Stomach smooth muscle (tissue), 2 donors: Measurements from ENCODE around the gene SPRTN.

Experiments used
- H3K27ac ChIP-seq: one replicate; pipeline ENCODE4 v1.7.0; 2013; ENCODE audit warnings: mild to moderate bottlenecking, low read length, inconsistent platforms
- H3K27me3 ChIP-seq, 2 donors: one replicate each; pipeline ENCODE4 v1.7.0; 2013; ENCODE audit warnings: low read length in 2 of 2; ENCODE audit not compliant: insufficient read depth in 2 of 2, control insufficient read depth in 1 of 2
- H3K36me3 ChIP-seq, 2 donors: one replicate each; pipeline ENCODE4 v1.7.0; 2013; ENCODE audit warnings: low read length in 2 of 2; ENCODE audit not compliant: control insufficient read depth in 2 of 2, insufficient read depth in 2 of 2
- H3K4me1 ChIP-seq: one replicate; pipeline ENCODE4 v1.7.0; 2013; ENCODE audit warnings: low read length; ENCODE audit not compliant: control insufficient read depth, insufficient read depth
- H3K4me3 ChIP-seq, 2 donors: one replicate each; pipeline ENCODE4 v1.7.0; 2013; ENCODE audit warnings: low read length in 2 of 2
- H3K9ac ChIP-seq, 2 donors: one replicate each; pipeline ENCODE4 v1.7.0; 2013; ENCODE audit warnings: low read length in 2 of 2, mild to moderate bottlenecking in 1 of 2
- H3K9me3 ChIP-seq, 2 donors: one replicate each; pipeline ENCODE4 v1.7.0; 2013; ENCODE audit warnings: low read length in 2 of 2; ENCODE audit not compliant: control insufficient read depth in 2 of 2
- donor health status: healthy.
- donor health status: Pancreatic carcinoma.

Gene SPRTN

DNA sequence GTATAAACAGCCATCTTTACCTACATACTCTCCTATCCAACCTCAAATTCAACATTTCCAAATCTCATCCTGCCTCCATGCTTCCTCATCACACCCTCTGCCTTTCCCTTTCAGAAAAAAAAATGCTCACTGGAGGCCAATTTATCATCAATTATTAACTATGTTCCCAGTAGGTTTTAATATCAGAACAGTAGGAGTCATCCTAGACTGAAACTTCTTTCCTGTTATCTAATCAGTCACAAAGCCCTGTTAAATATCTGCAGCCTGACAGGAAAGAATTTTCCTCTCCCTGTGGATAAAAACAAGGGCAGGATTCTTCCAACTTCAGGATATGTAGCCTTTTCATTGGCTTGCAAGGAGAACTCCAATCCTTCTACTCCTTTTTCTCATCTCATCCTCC, 55.6 kb downstream of the SPRTN start:
- H3K36me3 ChIP-seq, result no peaks in the 10 kb centered on the region
- H3K4me1 ChIP-seq, result peaks cover 12% of the 10 kb centered on the region
- no peak overlapping the region for H3K4me3 ChIP-seq
- H3K9me3 ChIP-seq, result no peaks in the 10 kb centered on the region
- H3K27ac ChIP-seq, result no peak overlapping the region
- no peak overlapping the region for H3K9ac ChIP-seq
- no peaks in the 10 kb centered on the region for H3K27me3 ChIP-seq

DNA sequence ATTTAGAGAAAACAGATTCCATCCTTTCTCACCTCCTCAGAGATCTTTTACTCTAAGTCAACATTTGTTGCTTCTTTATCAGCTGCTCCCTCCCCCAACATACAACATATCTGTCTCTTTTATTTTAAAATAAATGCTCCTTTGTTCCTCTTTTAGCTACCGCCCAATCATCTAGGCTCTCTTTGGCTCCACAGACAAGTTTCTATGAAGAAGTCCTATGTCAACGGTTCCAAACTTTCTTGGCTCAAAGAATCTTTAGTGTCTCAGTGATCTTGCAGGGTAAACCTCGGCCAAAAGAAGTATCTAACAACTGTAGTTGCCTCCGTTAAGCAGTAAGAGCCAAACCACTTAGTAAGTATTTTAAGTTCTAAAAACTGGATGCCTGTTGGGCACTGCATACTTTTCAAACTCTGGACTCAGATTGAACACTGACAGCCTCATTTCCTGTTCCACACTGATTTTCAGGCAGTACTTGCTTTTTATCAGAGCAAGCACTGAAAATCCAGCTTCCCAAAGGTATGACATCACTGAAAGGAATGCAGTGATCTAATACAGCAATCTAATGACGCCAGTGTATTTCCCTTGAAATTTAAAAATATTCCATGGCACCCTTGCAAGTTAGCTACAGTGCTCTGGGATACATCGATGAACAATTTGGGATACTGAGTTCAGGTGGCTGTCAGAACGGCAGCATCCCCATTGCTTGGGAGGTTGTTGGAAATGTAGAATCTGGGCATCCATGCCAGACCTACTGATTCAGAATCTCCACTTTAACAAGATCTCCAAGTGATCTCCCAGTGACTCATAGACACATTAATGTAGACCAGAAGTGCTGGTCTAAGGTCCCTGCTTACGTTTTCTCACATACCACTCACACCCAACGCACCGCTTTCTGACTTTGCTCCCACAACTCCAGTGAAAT, 57.2 kb downstream of the SPRTN start:
- Histone ChIP-seq H3K4me3 (no peak overlapping the region), H3K27ac (peak overlapping the region; percentile 31), H3K36me3 (no peaks in the 10 kb centered on the region), H3K4me1 (peaks cover 12% of the 10 kb centered on the region), H3K27me3 (no peaks in the 10 kb centered on the region), H3K9me3 (no peaks in the 10 kb centered on the region), H3K9ac (peak overlapping the region in 1 of 2 donors; percentile 30)

DNA sequence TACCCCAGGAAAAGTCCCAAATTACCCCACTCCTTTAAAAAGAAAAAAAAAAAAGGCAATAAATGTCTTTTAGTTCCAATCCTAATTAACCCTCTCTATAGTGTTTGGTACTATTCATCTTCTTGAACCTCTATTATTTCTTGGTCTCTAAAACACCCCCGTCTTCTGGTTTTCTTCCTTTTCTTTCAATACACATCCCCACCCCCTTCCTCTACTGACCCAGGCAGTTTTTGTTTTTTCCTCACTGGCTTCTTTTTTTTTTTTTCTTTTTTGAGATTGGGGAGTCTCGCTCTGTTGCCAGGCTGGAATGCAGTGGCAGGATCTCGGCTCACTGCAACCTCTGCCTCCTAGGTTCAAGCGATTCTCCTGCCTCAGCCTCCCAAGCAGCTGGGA, 57.9 kb downstream of the SPRTN start:
- Histone ChIP-seq H3K36me3 (no peaks in the 10 kb centered on the region), H3K27me3 (no peaks in the 10 kb centered on the region), H3K9ac (no peak overlapping the region), H3K4me3 (no peak overlapping the region), H3K27ac (peak overlapping the region; percentile 31), H3K9me3 (no peaks in the 10 kb centered on the region), H3K4me1 (peaks cover 12% of the 10 kb centered on the region)

DNA sequence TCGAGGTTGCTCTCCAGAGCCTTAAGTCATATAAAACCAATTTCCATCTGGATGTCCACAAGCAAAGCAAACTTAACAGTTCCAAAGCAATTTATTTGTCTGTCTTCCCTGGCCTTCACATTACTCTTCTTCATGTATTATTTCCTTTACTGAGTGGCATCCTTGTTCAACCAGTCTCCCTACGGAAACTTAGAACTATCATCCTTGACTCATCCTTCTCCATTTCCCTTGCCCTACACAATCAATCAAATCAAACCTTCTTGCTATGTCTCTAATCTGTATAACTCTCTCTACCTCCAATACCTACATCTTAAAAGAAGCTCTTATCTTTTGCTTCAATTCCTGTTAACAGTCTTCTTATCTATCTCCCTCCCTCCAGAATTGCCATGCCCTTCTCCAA, 58.5 kb downstream of the SPRTN start:
- H3K27me3 ChIP-seq, result no peaks in the 10 kb centered on the region
- H3K9me3 ChIP-seq, result no peaks in the 10 kb centered on the region
- H3K27ac ChIP-seq, result no peak overlapping the region
- no peaks in the 10 kb centered on the region for H3K36me3 ChIP-seq
- H3K4me1 ChIP-seq, result peaks cover 12% of the 10 kb centered on the region
- no peak overlapping the region for H3K4me3 ChIP-seq
- H3K9ac ChIP-seq, result no peak overlapping the region

- no peak overlapping the region for H3K4me3 ChIP-seq
- H3K27ac ChIP-seq, result no peak overlapping the region
- H3K36me3 ChIP-seq, result no peaks in the 10 kb centered on the region
- H3K9ac ChIP-seq, result no peak overlapping the region
- no peaks in the 10 kb centered on the region for H3K9me3 ChIP-seq
- peaks cover 12% of the 10 kb centered on the region for H3K4me1 ChIP-seq
- no peaks in the 10 kb centered on the region for H3K27me3 ChIP-seq
Observed at GRCh38 chr1:231397886-231398671, 60.0 kb downstream of the SPRTN start.

DNA sequence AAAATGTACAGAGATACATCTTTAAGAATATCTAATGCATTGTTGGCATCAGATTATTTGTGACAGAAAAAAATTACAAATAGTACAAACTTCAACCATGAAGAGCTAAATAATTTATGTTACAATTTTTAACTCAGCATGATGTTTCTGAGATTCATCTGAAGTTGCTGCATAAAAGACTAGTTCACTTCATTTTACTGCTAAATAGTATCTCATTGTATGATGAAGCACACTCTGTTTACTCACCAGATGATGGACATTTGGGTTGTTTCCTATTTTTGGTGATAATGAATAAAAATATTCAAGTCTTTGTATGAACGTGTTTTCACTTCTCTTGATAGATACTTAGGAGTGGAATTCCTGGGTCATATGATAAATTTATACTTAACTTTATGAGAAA, 63.4 kb downstream of the SPRTN start:
- Histone ChIP-seq H3K9ac (no peak overlapping the region), H3K4me1 (no peaks in the 10 kb centered on the region), H3K27me3 (no peaks in the 10 kb centered on the region), H3K27ac (no peak overlapping the region), H3K9me3 (no peaks in the 10 kb centered on the region), H3K4me3 (no peak overlapping the region), H3K36me3 (no peaks in the 10 kb centered on the region)

- no peak overlapping the region for H3K9ac ChIP-seq
- H3K9me3 ChIP-seq, result no peaks in the 10 kb centered on the region
- H3K36me3 ChIP-seq, result no peaks in the 10 kb centered on the region
- H3K4me1 ChIP-seq, result peaks cover 4% of the 10 kb centered on the region
- H3K4me3 ChIP-seq, result no peak overlapping the region
- H3K27ac ChIP-seq, result no peak overlapping the region
- no peaks in the 10 kb centered on the region for H3K27me3 ChIP-seq
Observed at GRCh38 chr1:231404318-231404717, 66.2 kb downstream of the SPRTN start.
